HepG2 (cell line): ENCODE data around the gene COA1. TPM values are rescaled to one million over a fixed set of nuclear protein-coding genes. Genes with fewer than 3 reads are reported as not detected.

Experiments used
- HOXA7 ChIP-seq: sonication (generic); formaldehyde crosslinking; IDR thresholded peaks from 2 replicates; pipeline ENCODE4 v1.8.1; 2022; ENCODE audit warnings: mild to moderate bottlenecking, missing genetic modification reagents, moderate library complexity
- PRPF4 ChIP-seq: fragments of 200-400 bp; formaldehyde crosslinking; IDR thresholded peaks from 2 replicates; pipeline ENCODE4 v1.6.1; 2016; ENCODE audit warnings: low read length, low read depth; ENCODE audit not compliant: poor library complexity, severe bottlenecking
- SALL2 ChIP-seq: sonication (generic); formaldehyde crosslinking; IDR thresholded peaks from 2 replicates; pipeline ENCODE4 v1.8.1; 2023; ENCODE audit warnings: mild to moderate bottlenecking, missing genetic modification reagents, inconsistent platforms
- XBP1 ChIP-seq: sonication (generic); formaldehyde crosslinking; IDR thresholded peaks from 2 replicates; pipeline ENCODE4 v1.5.0; 2020; ENCODE audit warnings: missing genetic modification reagents
- ZBTB14 ChIP-seq: sonication (generic); formaldehyde crosslinking; IDR thresholded peaks from 2 replicates; pipeline ENCODE4 v1.4.0; 2020; ENCODE audit warnings: missing genetic modification reagents
- ZBTB33 ChIP-seq: sonication (generic); formaldehyde crosslinking; IDR thresholded peaks from 2 replicates; pipeline ENCODE4 v1.4.0; 2020; ENCODE audit warnings: missing genetic modification reagents
- ZHX2 ChIP-seq, 2 experiments: sonication (generic) in 1 of 2; formaldehyde crosslinking in 1 of 2; IDR thresholded peaks; 2 replicates each; pipeline versions ENCODE4 v1.6.1 to v1.9.0; 2014 to 2022; ENCODE audit warnings: antibody characterized with exemption in 1 of 2, borderline replicate concordance in 1 of 2, inconsistent platforms in 1 of 2, low read depth in 1 of 2, missing genetic modification reagents in 1 of 2
- ZMAT5 ChIP-seq: sonication (generic); formaldehyde crosslinking; IDR thresholded peaks from 2 replicates; pipeline ENCODE4 v1.5.0; 2020; ENCODE audit warnings: mild to moderate bottlenecking, low read depth, missing genetic modification reagents, borderline replicate concordance
- ZNF317 ChIP-seq: sonication (generic); formaldehyde crosslinking; IDR thresholded peaks from 2 replicates; pipeline ENCODE4 v1.5.0; 2020; ENCODE audit warnings: mild to moderate bottlenecking, missing genetic modification reagents
- ZNF432 ChIP-seq: sonication (generic); formaldehyde crosslinking; IDR thresholded peaks from 2 replicates; pipeline ENCODE4 v1.5.0; 2020; ENCODE audit warnings: missing genetic modification reagents, mild to moderate bottlenecking, borderline replicate concordance
- ZNF496 ChIP-seq: sonication (generic); formaldehyde crosslinking; IDR thresholded peaks from 2 replicates; pipeline ENCODE4 v1.8.1; 2023; ENCODE audit warnings: mild to moderate bottlenecking, moderate library complexity, missing genetic modification reagents; ENCODE audit not compliant: insufficient replicate concordance
- ZNF552 ChIP-seq: sonication (generic); formaldehyde crosslinking; IDR thresholded peaks from 2 replicates; pipeline ENCODE4 v1.9.0; 2022; ENCODE audit warnings: missing genetic modification reagents, mild to moderate bottlenecking, borderline replicate concordance
- ZNF639 ChIP-seq: conservative IDR thresholded peaks from 2 replicates; pipeline ENCODE4 v1.6.1; 2018; ENCODE audit warnings: missing genetic modification reagents
- ZNF670 ChIP-seq: sonication (generic); formaldehyde crosslinking; IDR thresholded peaks from 2 replicates; pipeline ENCODE4 v1.8.0; 2022; ENCODE audit warnings: mild to moderate bottlenecking, missing genetic modification reagents, borderline replicate concordance
- ZSCAN20 ChIP-seq: sonication (generic); formaldehyde crosslinking; IDR thresholded peaks from 2 replicates; pipeline ENCODE4 v1.4.0; 2020; ENCODE audit warnings: missing genetic modification reagents, mild to moderate bottlenecking, borderline replicate concordance
- ZSCAN9 ChIP-seq: IDR thresholded peaks from 2 replicates; pipeline ENCODE4 v1.6.1; 2016; ENCODE audit warnings: borderline replicate concordance
- polyA plus RNA-seq, 8 experiments: library from polyadenylated mRNA; depleted of rRNA in 3 of 8; stranded (reverse) in 7 of 8; unstranded in 1 of 8; fragments of >200 nt; fragmentation: Illumina TruSeq in 4 of 8; extraction: Trizol in 4 of 8; gene quantifications; 2 replicates each; pipeline versions ENCODE4 v1.2.1 to v1.2.3, GENCODE V29; 2011 to 2016; ENCODE audit warnings: low read depth in 4 of 8, missing spikeins in 1 of 8, mixed read lengths in 1 of 8; ENCODE audit not compliant: insufficient read depth in 1 of 8
- total RNA-seq, 5 experiments: library from RNA; depleted of rRNA; stranded (reverse); fragments of >200 nt; fragmentation: Illumina TruSeq; extraction: Trizol; gene quantifications; 2 replicates each; pipeline ENCODE4 v1.2.3, GENCODE V29; 2016; ENCODE audit warnings: low read depth in 1 of 5

COA1 gene
- total and polyA plus RNA-seq, 2 of the 13 experiments (the other 11 are each of a cell fraction or from before 2014, with no cell fraction given) = 33.2 to 65.7 TPM

GRCh38 chr7:43693687-43694398, 35.5 kb downstream of the COA1 start (continued):
- no peak for TF ChIP-seq ZHX2 (IDR thresholded peaks at IDR 0.05; ENCODE audit: low read depth)
- TF ChIP-seq ZHX2 (CRISPR knock-in tag; IDR thresholded peaks at IDR 0.05; ENCODE audit: borderline replicate concordance) = no peak
- TF ChIP-seq ZNF670 (CRISPR knock-in tag) = no peak
- no peak for TF ChIP-seq ZSCAN20 (CRISPR knock-in tag)
- no peak for TF ChIP-seq ZNF639
- TF ChIP-seq ZNF317 (CRISPR knock-in tag) = 0 out of 2 replicates have a peak, but pooled peaks have one; percentile 35
- no peak for TF ChIP-seq PRPF4
- no peak for TF ChIP-seq ZNF496 (CRISPR knock-in tag)
- TF ChIP-seq HOXA7 (CRISPR knock-in tag) = no peak
- TF ChIP-seq XBP1 (CRISPR knock-in tag) = no peak
- no peak for TF ChIP-seq ZNF432
- TF ChIP-seq ZNF552 (CRISPR knock-in tag) = no peak
- TF ChIP-seq SALL2 (CRISPR knock-in tag) = no peak
- TF ChIP-seq ZMAT5 (CRISPR knock-in tag) = no peak
- TF ChIP-seq ZBTB14 (CRISPR knock-in tag) = no peak
- peak; percentile 65; the same call in 1 of the 2 replicates for TF ChIP-seq ZBTB33 (CRISPR knock-in tag)
- no peak for TF ChIP-seq ZSCAN9 (CRISPR knock-in tag)
